Testis (tissue), 3 donors: ENCODE results near the gene SLX9. TPM values are rescaled to one million over a fixed set of nuclear protein-coding genes. Genes with fewer than 3 reads are reported as not detected.

ENCODE experiments used
- DNase-seq: peaks from one replicate; pipeline ENCODE4 v3.0.0-alpha.2; 2019
- H3K27ac ChIP-seq, 2 donors: fragments of 200-600 bp; sonication (generic); one replicate each; pipeline ENCODE4 v1.5.1; 2019
- H3K27me3 ChIP-seq: fragments of 200-600 bp; sonication (generic); one replicate; pipeline ENCODE4 v1.5.1; 2019
- H3K36me3 ChIP-seq: fragments of 200-600 bp; sonication (generic); one replicate; pipeline ENCODE4 v1.5.1; 2017; ENCODE audit warnings: low read depth; ENCODE audit errors: missing control alignments
- H3K4me1 ChIP-seq: fragments of 200-600 bp; sonication (generic); one replicate; pipeline ENCODE4 v1.5.1; 2019
- H3K4me3 ChIP-seq, 2 donors: fragments of 200-600 bp; sonication (generic); one replicate each; pipeline ENCODE4 v1.5.1; 2017 to 2019
- H3K9me3 ChIP-seq: fragments of 200-600 bp; sonication (generic); one replicate; pipeline ENCODE4 v1.5.1; 2017
- POLR2A ChIP-seq: fragments of 450-650 bp; IDR thresholded peaks from one replicate; pipeline ENCODE4 v1.6.1; 2017; ENCODE audit warnings: antibody characterized with exemption, mild to moderate bottlenecking, moderate library complexity
- WGBS, 2 donors: methylation state at CpG; one replicate each; pipeline ENCODE4 v1.1.5; 2018; 5-methylcytosine and 5-hydroxymethylcytosine counted together
- intact Hi-C: fragments of 100-400 bp; cut with DNase I; formaldehyde crosslinking; loops from one replicate; pipeline ENCODE4 v1.15.1; 2023; ENCODE audit warnings: low total_unique reads
- polyA plus RNA-seq: library from polyadenylated mRNA; stranded (reverse); fragments of 350-450 nt; fragmentation: Illumina TruSeq; extraction: RNeasy Lipid Tissue Mini Kit (QIAGEN cat#74804); gene quantifications from one replicate; pipeline ENCODE4 v1.2.3, GENCODE V29; 2014; ENCODE audit warnings: low read depth, low replicate concordance; ENCODE audit not compliant: insufficient read depth
- total RNA-seq, 2 donors: library from RNA; depleted of rRNA; stranded (reverse); fragments of >200 nt; gene quantifications; one replicate each; pipeline ENCODE4 v1.2.3, GENCODE V29; 2016
- TF ChIP-seq, protein P1 (sequence below), 3 experiments: fragments of 450-650 bp in 2 of 3; fragments of 200-600 bp in 1 of 3; sonication (generic) in 1 of 3; IDR thresholded peaks; one replicate each; pipeline ENCODE4 v1.5.1; 2016 to 2019; ENCODE audit warnings: antibody characterized with exemption in 3 of 3, mild to moderate bottlenecking in 2 of 3, moderate library complexity in 1 of 3

Gene SLX9
- total and polyA plus RNA-seq, 3 donors from 2014 or later = 30.8 to 46.2 (median 31.9) TPM

DNA sequence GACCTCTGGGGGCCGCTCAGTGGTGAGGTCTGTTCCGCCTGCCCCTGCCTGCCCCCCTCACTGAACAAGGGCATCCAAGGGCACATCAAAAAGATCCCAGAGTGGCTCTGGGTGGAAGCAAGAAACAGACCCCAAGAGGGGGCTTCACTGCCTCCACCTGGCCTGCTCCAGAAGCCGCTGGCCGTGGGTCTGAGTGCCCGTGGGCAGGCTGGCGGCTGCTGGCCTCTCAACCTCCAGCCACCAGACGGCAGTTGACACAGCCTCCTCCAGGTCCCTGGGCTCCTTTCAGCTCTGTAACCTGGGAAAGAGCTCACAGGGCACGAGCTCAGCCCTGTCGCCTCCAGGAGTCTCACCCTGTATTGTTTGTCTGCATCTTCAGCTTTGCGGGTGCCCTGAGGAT, 56.3 kb downstream of the SLX9 start:
- H3K4me3 ChIP-seq = no peak overlapping the region
- H3K27me3 ChIP-seq = no peaks in the 10 kb centered on the region
- intact Hi-C loops = no loop called here
- TF ChIP-seq, protein P1, sequence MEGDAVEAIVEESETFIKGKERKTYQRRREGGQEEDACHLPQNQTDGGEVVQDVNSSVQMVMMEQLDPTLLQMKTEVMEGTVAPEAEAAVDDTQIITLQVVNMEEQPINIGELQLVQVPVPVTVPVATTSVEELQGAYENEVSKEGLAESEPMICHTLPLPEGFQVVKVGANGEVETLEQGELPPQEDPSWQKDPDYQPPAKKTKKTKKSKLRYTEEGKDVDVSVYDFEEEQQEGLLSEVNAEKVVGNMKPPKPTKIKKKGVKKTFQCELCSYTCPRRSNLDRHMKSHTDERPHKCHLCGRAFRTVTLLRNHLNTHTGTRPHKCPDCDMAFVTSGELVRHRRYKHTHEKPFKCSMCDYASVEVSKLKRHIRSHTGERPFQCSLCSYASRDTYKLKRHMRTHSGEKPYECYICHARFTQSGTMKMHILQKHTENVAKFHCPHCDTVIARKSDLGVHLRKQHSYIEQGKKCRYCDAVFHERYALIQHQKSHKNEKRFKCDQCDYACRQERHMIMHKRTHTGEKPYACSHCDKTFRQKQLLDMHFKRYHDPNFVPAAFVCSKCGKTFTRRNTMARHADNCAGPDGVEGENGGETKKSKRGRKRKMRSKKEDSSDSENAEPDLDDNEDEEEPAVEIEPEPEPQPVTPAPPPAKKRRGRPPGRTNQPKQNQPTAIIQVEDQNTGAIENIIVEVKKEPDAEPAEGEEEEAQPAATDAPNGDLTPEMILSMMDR (IDR thresholded peaks at IDR 0.05) = no peak
- no peak for TF ChIP-seq POLR2A
- H3K36me3 ChIP-seq = no peaks in the 10 kb centered on the region
- H3K4me1 ChIP-seq = no peaks in the 10 kb centered on the region
- DNase-seq = no peak
- WGBS, 2 donors = 72 to 76% methylated on average over 8 of the region's 10 CpGs
- no peak overlapping the region for H3K27ac ChIP-seq
- H3K9me3 ChIP-seq = no peaks in the 10 kb centered on the region

DNA sequence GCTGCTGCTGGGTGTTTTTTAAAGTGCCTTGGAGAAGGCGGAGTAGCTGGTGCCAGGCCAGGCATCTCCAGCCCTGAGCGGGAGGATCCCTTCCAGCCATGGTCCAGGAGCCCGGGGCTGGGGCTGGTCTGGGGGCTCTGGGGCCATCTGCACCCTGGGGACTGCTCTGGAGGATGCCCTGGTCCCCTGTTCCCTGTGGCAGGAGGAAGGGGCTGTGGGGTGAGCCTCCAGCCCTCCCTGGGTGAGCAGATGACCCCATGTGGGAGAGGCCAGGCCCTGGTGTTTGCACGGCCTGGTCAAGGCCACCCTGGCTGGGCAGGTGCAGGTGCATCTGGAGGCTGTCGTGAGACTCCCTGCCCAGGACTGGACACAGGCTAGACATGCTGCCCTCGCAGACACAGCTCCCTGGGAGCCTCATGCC, 56.7 kb downstream of the SLX9 start:
- no peaks in the 10 kb centered on the region for H3K27me3 ChIP-seq
- no peaks in the 10 kb centered on the region for H3K36me3 ChIP-seq
- no peaks in the 10 kb centered on the region for H3K4me1 ChIP-seq
- DNase-seq = no peak
- TF ChIP-seq POLR2A = no peak
- TF ChIP-seq, protein P1 (IDR thresholded peaks at IDR 0.05) = no peak
- intact Hi-C loops = no loop called here
- H3K27ac ChIP-seq = no peak overlapping the region
- H3K4me3 ChIP-seq = no peak overlapping the region
- 63 to 66% methylated on average over 5 to 6 of the region's 6 CpGs for WGBS, 2 donors
- no peaks in the 10 kb centered on the region for H3K9me3 ChIP-seq

DNA sequence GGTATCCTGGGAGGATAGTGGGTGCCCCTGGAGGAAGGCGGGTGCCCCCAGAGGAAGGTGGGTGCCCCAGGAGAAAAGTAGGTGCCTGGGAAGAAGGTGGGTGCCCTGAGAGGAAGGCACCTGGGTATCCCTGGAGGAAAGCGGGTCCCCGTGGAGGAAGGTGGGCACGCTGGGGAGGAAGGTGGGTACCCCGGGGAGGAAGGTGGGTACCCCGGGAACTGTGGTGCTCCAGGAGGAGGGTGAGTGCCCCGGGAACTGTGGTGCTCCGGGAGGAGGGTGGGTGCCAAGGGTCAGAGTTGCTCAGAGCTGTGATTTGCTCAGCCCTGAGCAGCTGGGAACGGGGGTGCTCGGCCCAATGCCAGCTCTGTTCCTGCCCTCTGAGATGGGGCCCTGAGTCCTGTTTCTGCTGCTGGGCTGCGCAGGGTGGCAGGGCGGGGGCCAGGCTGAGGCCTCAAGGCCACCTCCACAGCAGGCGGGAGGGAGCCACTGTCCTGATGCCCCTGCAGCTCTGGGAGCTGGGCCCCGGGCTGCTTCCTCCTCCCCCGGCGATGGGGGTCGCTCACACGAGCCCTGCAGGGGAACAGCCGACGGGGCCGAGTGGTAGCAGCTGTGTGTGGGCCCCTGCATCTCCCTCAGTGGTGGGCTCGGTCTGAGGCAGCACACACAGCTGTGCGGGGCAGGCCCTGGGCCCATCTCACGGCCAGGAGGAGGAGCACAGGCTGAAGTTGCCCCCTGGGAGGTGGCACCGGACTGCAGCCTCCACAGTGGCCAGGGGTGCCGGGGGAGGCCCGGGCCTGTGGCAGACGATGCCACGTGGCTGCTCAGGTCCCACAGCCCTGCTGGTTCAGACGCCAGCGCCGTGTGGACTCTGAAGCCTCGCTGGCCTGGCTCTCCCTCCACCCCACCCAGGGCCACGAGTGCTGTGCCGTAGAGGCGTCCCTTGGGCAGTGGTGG, 57.4 kb downstream of the SLX9 start:
- Histone ChIP-seq H3K4me3 (no peak overlapping the region), H3K36me3 (no peaks in the 10 kb centered on the region), H3K4me1 (no peaks in the 10 kb centered on the region), H3K9me3 (no peaks in the 10 kb centered on the region), H3K27me3 (no peaks in the 10 kb centered on the region), H3K27ac (no peak overlapping the region)
- no peak for DNase-seq
- WGBS, 2 donors = 79 to 86% methylated on average over 10 to 35 of the region's 36 CpGs
- intact Hi-C loops = no loop called here
- TF ChIP-seq, protein P1 (IDR thresholded peaks at IDR 0.05) = no peak
- TF ChIP-seq POLR2A = no peak

DNA sequence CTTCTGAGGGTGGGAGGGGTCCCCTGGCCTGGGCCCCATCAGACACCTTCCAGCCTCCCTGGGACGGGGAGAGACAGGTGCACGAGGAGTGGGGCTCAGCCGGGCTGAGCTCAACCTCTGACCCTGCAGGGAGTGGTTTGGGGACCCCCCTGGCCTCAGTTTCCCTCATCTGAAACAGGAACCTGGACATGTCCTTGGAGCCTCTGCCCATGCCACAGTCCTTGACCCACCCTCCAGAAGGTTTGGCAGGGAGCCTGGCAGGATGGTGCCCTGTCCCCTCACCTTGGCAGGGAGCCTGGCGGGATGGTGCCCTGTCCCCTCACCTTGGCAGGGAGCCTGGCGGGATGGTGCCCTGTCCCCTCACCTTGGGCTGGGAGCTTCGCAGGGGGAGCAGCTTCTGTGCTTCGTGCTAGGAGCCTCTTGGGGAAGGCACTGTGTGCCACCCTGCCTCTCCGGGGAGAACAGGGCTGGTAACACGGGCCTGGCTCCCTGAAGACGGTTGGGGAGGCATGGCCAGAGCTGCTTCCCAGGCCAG, 58.3 kb downstream of the SLX9 start:
- WGBS, 2 donors = 78 to 89% methylated on average over 3 to 8 of the region's 10 CpGs
- Histone ChIP-seq H3K27ac (no peak overlapping the region), H3K4me1 (no peaks in the 10 kb centered on the region), H3K36me3 (no peaks in the 10 kb centered on the region), H3K4me3 (no peak overlapping the region), H3K9me3 (no peaks in the 10 kb centered on the region), H3K27me3 (no peaks in the 10 kb centered on the region)
- intact Hi-C loops = no loop called here
- TF ChIP-seq POLR2A = no peak
- TF ChIP-seq, protein P1 (IDR thresholded peaks at IDR 0.05) = no peak
- DNase-seq = no peak
